ENCODE results near the gene PURA.

Gene PURA

DNA sequence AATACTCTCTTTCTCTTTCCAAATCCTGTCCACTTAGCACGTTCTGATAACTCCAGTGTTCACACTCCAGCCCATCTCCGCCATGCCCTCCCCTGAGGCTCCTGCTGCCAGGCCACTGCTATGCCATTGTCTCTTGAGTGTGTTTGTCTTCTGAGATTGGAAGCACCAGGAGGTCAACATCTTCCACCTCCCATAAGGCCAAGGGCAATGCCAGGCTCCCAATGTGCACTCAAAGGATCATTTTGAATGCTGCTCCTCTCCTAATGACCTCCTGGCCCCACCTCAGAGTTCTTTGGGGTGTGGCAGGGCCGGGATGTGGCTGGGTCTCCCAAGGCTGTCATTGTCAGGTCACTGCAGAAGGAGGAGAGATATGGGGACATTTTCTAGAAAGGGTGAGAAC is 31.3 kb downstream of the PURA start:
- TF ChIP-seq, protein P1, sequence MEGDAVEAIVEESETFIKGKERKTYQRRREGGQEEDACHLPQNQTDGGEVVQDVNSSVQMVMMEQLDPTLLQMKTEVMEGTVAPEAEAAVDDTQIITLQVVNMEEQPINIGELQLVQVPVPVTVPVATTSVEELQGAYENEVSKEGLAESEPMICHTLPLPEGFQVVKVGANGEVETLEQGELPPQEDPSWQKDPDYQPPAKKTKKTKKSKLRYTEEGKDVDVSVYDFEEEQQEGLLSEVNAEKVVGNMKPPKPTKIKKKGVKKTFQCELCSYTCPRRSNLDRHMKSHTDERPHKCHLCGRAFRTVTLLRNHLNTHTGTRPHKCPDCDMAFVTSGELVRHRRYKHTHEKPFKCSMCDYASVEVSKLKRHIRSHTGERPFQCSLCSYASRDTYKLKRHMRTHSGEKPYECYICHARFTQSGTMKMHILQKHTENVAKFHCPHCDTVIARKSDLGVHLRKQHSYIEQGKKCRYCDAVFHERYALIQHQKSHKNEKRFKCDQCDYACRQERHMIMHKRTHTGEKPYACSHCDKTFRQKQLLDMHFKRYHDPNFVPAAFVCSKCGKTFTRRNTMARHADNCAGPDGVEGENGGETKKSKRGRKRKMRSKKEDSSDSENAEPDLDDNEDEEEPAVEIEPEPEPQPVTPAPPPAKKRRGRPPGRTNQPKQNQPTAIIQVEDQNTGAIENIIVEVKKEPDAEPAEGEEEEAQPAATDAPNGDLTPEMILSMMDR (IDR thresholded peaks at IDR 0.05; ENCODE audit: insufficient read depth, missing control alignments) = no peak
- DNase-seq (ENCODE audit: insufficient read length, low spot score) (no peak), FAIRE-seq (no peak)

DNA sequence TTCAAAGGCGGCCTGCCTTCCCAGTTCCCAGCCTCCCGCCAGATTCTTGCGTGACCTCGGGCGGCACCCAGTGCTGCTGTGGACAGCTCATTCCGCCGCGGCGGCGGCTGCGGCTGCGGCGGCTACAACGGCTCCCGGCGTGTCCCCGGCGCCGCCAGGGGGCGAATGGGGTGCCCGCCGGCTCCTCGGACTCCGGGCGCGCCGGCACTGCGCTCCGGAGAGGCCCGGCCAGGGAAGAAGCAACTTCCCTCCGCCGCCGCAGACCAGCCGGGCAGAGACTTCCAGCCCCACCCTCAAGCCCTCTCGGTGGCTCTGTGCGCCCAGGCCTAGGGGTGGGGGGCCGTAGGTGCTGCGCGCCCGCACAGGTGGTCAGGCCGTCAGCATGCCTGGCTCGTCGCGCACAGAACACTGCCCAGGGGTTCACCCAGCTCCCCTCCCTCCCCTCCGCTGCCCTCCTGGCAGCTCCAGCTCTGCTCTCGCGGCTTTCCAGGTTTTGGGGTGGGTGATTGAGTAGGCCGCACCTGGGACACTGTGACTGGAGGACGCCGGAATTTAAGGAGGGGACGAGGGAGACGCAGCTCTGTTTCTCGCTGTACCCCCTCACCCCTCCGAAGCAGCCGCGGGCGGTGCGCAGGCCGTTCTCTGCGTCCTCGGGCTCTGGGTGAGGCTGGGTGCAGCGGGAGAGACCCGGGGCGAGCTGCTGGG is 32.1 kb downstream of the PURA start:
- no peak for DNase-seq (ENCODE audit: insufficient read length, low spot score)
- FAIRE-seq = no peak
- TF ChIP-seq, protein P1 (IDR thresholded peaks at IDR 0.05; ENCODE audit: insufficient read depth, missing control alignments) = peak; percentile 33

DNA sequence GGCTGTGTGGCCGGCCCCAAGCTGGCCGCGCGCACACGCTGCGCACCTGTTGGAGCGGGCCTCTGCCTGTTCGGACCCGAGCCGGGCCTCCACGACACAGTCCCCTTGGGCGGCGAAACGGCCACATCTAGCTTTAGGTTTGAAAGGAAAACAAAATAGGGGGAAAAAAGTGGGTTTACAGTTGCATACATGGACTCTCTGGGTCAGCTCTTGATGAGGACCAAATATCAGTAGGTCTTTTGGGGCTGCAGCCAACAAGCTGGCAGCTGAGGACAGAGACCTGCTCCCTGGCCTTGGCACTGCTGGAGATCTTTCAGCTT is 32.6 kb downstream of the PURA start:
- no peak for DNase-seq (ENCODE audit: insufficient read length, low spot score)
- TF ChIP-seq, protein P1 (IDR thresholded peaks at IDR 0.05; ENCODE audit: insufficient read depth, missing control alignments) = no peak
- FAIRE-seq = no peak

DNA sequence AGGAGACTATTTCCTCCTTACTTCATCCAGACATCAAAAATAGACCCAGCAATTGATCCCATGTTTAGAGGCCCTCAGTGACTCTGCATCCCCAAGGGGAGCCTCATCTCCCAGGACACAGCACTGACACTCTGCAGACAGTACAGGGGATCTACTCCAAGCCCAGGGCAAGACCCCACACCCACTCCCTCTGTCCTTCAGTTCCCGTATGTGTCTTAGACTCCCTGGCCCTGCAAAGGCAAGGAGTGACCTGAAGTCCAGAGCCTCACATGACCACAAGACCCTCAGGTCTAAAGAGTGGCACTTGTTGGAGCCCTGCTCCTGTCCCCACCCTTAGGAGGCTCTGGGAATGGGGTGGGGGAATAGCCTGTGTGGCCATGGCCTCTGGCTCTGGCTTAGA is 33.6 kb downstream of the PURA start:
- FAIRE-seq (no peak), DNase-seq (ENCODE audit: insufficient read length, low spot score) (no peak)
- TF ChIP-seq, protein P1 (IDR thresholded peaks at IDR 0.05; ENCODE audit: insufficient read depth, missing control alignments) = no peak

DNA sequence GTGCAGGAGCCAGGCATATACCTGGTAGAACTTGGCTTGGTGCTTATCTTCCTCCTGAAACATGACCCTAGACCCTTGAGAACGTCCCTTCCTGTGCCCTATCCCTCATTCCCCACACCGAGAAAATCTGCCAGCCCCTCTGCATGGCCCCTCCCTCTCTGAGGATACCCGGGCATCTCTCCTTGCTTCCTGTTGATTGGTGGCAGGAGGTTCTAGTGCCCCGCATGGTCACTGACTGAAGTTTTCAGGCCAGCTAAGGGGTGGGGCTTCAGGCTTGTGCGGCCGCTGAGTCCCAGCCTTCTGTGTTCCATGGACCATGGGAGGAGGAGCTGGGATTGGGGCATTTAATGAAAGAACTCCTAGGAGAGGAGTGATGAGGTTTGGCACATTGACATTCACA is 34.6 kb downstream of the PURA start:
- DNase-seq (ENCODE audit: insufficient read length, low spot score) (no peak), FAIRE-seq (no peak)
- TF ChIP-seq, protein P1 (IDR thresholded peaks at IDR 0.05; ENCODE audit: insufficient read depth, missing control alignments) = no peak

DNA sequence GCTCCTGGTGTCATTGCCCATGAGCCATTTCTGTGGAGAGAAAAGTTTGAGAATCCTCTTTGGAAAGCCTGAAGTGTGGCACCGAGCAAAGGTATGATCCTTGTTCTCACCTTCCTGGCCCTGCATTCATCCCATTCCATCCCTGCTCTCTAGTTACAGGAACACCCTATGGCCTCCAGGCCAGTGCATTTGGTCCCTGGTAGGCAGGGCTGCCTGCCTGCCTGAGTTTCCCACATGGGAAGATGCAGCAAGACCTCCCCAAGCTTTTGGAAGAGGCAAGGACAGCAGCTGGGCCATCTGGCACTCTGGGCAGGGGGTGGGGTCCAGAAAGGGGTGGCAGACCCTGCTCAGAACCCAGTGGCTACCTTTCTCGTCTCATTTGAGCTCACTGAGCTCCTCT is 36.3 kb downstream of the PURA start:
- TF ChIP-seq, protein P1 (IDR thresholded peaks at IDR 0.05; ENCODE audit: insufficient read depth, missing control alignments) = no peak
- DNase-seq (ENCODE audit: insufficient read length, low spot score) (no peak), FAIRE-seq (no peak)

DNA sequence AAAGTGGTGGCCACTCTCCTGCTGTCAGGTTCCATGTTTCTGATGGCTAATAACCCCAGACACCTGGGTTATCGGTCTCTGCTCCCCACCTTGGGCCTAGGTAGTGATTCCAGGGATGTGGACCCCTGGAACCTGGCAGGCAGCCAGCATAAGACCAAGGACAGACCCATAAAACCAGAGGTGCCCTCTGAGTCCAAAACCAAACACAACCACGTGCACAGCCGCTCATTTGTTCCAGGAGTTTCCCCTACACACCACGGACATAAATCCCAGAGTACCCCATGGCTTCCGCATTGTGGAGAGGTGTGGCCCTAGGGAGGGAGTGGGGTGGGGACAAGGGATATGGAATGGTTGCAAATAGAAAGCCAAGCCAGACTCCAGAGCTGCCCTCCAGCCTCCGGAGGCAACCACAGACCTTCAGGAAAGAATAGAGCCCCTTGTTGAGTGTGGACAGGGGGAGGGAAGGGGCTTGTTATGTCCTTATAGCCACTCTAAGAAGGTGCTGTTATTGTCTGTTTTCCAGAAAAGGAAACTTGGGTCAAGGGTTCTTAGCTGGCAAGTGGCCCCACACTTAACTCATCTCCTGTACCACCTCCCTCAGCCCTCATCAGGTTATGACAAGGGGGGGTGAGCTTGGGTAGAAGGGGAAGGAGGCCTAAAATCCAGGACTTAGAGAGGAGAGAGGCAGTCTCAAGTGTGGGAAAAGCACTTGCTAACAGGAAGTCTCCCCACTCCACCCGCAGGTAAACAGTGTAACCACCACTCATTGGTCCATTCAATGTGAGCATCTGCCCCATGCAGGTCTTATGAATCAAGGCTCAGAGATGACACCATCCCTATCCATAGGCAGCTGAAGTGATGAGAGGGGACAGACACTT is 37.5 kb downstream of the PURA start:
- TF ChIP-seq, protein P1 (IDR thresholded peaks at IDR 0.05; ENCODE audit: insufficient read depth, missing control alignments) = no peak
- FAIRE-seq (no peak), DNase-seq (ENCODE audit: insufficient read length, low spot score) (no peak)

All from D721Med (cell line).